Fibroblast of upper back skin (primary cell): ENCODE results near the gene NCOA5.

Experiments used
- DNase-seq: peaks from one replicate; pipeline ENCODE4 v3.0.0-alpha.2; 2013

The NCOA5 gene

GRCh38 chr20:46089417-46090388 lies at the start of gene NCOA5:
Gene NCOA5, minus strand, starts transcription at chr20:46089962. Its CDS starts 10,538 bp downstream, at chr20:46079424.
- peak; percentile 95 for DNase-seq

DNA sequence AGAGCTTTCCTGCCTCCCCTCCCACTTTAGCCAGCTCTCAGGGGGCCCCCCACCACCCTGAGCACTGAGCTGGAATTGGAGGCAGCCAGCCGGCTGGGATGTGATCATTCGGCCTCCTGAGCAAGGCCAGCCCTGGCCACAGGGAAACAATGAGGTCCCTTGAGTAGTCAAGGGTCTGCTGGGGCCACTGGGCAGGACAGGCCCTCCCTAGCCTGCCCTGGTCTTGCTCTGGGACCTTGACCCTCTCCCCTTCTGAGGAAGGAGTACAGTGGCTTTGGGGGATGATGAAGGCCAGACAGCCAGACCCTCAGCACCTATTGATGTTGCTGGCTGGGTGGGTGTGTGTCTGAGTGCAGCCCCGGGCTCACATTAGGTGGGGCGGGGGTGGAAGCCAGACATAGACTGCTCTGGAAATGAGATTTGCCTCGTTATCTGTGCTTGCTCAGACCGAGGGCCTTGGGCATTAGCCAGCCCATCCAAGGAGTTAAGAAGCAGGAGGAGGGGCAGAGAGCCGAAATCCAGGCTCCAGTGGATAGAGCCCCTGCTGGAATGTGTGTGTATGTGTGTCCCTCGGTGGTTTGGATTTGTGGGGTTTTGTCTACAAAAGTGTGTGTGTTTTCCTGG lies 49.6 kb upstream of the NCOA5 start:
- no peak for DNase-seq

DNA sequence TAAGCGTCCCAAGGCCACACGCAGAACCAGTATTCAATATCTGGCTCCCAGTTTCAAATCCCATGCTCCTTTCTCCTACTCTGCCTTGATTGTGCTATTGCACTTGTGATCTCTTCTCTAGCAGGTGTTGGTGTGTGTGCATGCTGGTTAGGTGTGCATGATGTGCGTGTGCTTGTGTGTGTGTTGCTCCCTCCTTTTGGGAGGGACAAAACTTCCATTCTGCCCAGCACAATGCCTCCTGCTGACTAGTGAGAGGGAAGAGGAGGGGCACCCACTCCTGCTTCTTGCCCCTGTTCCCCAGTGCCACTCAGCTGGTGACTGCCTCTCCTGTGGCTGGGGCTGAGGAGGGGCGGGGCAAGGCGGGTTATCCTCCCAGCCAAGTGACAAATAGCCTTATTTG lies 48.1 kb upstream of the NCOA5 start:
- DNase-seq = no peak

GRCh38 chr20:46135856-46136633 lies 46.3 kb upstream of the NCOA5 start:
- DNase-seq = no peak

DNA sequence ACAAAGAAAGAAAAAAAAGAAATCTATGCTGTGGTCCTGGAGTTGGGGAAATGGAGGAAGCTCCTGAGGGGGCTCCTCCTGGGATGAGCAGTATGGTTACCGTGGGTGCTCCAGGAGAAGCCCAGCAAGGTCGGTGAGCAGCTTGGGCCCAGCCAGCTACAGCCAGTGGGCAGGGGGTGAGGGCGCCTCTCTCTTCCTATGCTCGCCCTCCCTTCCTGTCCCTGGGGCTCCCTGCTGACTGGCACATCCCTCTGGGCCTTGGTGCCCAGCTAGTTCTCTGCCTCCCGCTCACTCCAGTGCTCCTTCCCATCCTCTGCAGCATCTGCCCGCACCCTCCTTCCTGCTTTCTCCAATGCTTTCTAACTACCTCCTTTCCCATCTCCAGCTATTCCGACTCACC lies 45.0 kb upstream of the NCOA5 start:
- no peak for DNase-seq

GRCh38 chr20:46133886-46134654 lies 44.3 kb upstream of the NCOA5 start:
- no peak for DNase-seq

- peak; percentile 36 for DNase-seq
These were observed 43.0 kb upstream of the NCOA5 start for GRCh38 chr20:46132705-46133120.

DNA sequence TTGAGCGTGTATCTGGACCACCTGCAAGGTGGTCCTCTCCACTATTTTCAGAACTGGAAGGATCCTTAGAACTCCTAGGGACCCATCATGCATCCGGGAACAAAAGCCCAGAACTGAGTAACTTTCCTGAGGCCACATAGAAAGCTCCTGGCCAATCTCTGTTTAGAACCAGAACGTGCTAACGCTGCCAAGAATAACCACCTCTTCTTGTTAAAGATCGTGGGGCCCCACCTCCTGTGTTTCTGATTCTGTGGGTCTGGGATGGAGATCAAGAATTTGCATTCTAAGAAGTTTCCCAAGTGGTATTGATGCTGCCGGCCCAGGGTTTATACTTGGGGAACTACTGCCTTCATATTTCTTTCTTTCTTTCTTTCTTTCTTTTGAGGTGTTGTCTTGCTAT lies 41.6 kb upstream of the NCOA5 start:
- peak; percentile 48 for DNase-seq

GRCh38 chr20:46130534-46130933 lies 40.8 kb upstream of the NCOA5 start:
- DNase-seq = no peak

- DNase-seq = no peak
These were observed 40.3 kb upstream of the NCOA5 start for GRCh38 chr20:46129955-46130481.

- no peak for DNase-seq
These were observed 38.8 kb upstream of the NCOA5 start for GRCh38 chr20:46128310-46129151.

- DNase-seq = no peak
These were observed 37.7 kb upstream of the NCOA5 start for GRCh38 chr20:46127396-46128010.

- no peak for DNase-seq
These were observed 36.8 kb upstream of the NCOA5 start for GRCh38 chr20:46126440-46127056.

DNA sequence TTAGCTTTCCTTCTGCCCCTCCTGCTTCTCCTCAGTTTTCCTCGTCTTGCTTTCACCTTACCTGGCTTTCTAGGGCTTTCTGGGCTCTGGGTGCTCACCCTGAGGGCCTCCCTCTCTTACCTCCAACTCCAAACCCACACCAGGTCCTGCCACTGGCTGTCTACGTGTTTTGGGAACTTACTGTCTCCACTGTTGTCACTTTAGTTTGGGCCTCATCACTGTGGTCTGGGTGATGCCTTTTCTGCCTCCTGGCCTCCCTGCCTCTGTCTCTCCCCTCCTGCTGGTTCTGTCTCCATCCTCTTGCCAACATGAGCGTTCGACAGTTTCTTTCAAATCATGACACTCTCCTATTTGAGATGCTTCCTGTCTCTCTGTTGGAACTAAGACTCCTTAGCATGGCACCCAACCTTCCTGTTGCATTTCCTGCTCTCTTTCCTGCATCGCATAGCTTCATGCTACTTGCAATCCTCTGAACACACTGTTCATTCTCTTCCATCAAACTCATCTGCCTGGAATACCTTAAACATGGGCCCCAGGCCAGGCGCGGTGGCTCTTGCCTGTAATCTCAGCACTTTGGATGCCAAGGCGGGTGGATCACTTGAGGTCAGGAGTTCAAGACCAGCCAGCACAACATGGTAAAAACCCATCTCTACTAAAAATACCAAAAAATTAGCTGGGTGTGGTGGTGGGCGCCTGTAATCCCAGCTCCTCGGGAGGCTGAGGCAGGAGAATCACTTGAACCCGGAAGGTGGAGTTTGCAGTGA lies 33.9 kb upstream of the NCOA5 start:
- no peak for DNase-seq

DNA sequence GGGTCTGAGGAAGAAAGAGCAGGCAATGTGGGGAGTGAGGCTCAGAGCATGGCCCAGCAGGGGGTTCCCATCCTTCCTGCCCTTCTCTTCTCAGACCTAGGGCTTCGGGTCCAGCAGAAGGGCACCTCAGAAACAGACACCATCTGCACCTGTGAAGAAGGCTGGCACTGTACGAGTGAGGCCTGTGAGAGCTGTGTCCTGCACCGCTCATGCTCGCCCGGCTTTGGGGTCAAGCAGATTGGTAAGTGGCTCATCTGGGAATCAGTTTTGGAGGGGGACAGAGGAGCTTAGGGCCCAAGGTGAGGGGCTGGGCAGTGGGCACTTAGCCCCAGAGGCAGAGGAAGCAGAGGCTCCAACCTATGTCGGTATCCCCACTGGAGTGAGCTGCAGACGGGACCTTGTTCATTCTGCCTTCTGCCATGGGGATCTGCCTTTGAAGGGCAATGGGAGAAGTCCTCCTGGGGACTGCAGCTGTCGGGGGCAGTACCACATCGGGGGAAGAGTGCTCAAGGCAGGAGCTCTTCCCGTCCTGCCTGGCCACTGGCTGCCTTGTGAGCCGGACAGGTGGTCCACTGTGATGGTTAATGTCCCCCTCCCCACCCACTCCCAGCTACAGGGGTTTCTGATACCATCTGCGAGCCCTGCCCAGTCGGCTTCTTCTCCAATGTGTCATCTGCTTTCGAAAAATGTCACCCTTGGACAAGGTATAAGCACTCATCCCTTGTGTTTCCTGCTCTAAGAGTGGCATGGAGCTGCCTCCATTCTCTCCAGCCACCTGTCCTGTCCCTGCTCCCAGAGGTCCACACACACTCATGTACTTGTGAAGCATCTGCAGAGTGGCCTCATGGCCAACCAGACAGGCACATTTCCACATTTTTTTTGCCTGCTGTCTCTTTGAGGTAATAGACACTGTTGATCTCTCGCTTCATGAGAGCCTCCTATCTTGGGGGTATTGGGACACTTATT lies 33.0 kb upstream of the NCOA5 start:
- DNase-seq = no peak

DNA sequence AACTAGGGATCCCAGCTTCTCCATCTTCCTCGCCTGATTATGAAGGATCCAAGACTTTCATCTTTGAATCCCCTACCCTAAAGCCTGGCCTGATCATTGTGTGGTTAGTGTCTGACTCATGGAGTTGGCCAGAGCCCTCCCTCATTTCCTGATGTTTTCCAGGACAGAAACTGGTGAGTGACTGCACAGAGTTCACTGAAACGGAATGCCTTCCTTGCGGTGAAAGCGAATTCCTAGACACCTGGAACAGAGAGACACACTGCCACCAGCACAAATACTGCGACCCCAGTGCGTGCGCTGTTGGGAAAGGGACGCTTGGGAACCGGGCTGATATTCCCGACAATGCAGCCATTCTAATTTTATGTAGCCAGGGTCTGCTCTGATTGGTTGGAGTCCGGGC lies 32.3 kb upstream of the NCOA5 start:
- DNase-seq = peak; percentile 63

GRCh38 chr20:46121184-46121930 lies 31.6 kb upstream of the NCOA5 start:
- DNase-seq = peak; percentile 18

DNA sequence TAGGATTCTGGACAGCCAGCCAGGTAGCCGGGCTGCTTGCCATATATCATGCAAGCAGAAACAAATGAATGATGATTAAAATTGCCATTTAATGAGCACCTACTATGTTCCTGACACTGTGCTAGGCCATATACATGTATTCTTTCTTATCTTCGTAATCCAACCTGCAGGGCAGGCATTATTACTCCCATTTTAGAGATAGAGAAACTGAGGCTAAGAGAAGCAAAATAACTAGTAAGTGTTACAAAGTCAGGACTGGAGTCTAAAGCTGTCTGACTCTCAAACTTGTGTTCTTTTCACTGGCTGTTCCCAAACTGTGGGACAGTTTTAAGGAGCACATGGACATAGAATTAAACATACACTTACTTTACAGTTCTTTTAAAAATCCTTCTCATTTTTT lies 30.4 kb upstream of the NCOA5 start:
- DNase-seq = no peak
